ENCODE results near the gene PNPLA3. TPM values are rescaled to one million over a fixed set of nuclear protein-coding genes. Genes with fewer than 3 reads are reported as not detected.

PNPLA3 gene
- total RNA-seq, 1 experiment from 2014 or later, result 19.8 TPM

GRCh38 chr22:43883012-43883661, 40.5 kb upstream of the PNPLA3 start:
- Mint-ChIP-seq H3K4me3 (no peak overlapping the region), H3K36me3 (no peaks in the 10 kb centered on the region; the same call in 1 of the 2 replicates), H3K27ac (no peak overlapping the region), H3K27me3 (ENCODE audit: low read depth) (no peaks in the 10 kb centered on the region), H3K4me1 (peaks cover 4% of the 10 kb centered on the region), H3K9me3 (no peaks in the 10 kb centered on the region)
- ChIA-PET CTCF (interaction anchor here (0.6 to 4.5 kb wide), 73 partner anchors 9 to 801 kb away, joined by 3 to 162 read pairs (median 4); partner anchors contain the start of genes EFCAB6, PNPLA3, PNPLA5 and SAMM50), POLR2A (interaction anchor here (0.5 to 0.7 kb wide), 3 partner anchors 15 to 103 kb away, joined by 4 read pairs; no protein-coding TSS in a partner anchor)
- ATAC-seq, result peak; percentile 93
- TF ChIP-seq RELA (CRISPR knock-in tag; IDR thresholded peaks at IDR 0.05; ENCODE audit: borderline replicate concordance) (peak; percentile 44; the same call in 1 of the 2 replicates), SMAD3 (CRISPR knock-in tag; IDR thresholded peaks at IDR 0.05; ENCODE audit: borderline replicate concordance) (no peak), CTCF (IDR thresholded peaks at IDR 0.05) (peak; percentile 91)
- DNase-seq (ENCODE audit: low spot score), result peak; percentile 78

DNA sequence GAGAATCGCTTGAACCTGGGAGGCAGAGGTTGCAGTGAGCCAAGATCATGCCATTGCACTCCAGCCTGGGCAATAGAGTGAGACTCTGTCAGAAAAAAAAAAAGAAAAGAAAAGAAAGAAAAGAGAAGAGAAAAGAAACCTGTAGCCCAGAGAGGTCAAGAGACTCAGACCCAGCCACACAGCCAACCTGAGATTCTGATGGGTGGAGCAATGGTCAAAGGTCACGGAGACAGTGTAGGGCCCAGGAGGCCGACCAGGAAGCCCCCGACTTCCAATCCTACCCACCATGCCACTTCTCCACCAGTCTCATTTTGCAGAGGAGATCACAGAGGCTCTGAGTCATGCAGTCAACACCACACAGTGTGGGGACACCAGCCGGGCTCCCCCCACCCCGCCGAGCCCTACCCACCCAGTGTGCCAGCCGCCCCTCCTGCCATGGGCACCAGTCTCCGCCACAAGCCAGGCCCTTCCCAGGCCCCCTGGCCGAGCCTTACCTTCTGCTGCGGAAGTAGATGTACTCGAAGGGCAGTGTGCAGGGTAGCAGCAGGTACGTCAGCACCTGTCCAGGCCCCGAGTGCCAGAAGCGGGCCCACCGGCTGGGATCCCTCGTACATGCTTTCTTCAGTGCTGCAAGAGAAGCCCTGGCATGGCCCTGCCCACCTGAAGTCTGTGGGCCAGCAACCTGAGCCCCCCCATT, 39.7 kb upstream of the PNPLA3 start:
- CTCF ChIA-PET, result interaction anchor here (0.6 to 4.5 kb wide), 81 partner anchors 9 to 801 kb away, joined by 3 to 162 read pairs (median 4); partner anchors contain the start of genes EFCAB6, PNPLA3, PNPLA5 and SAMM50
- H3K4me1 Mint-ChIP-seq, result peaks cover 4% of the 10 kb centered on the region
- no peaks in the 10 kb centered on the region for H3K27me3 Mint-ChIP-seq (ENCODE audit: low read depth)
- no peak for TF ChIP-seq ZNF396 (CRISPR knock-in tag; IDR thresholded peaks at IDR 0.05; ENCODE audit: borderline replicate concordance)
- no peak for TF ChIP-seq TP53 (CRISPR knock-in tag; IDR thresholded peaks at IDR 0.05)
- TF ChIP-seq ZNF671 (CRISPR knock-in tag; IDR thresholded peaks at IDR 0.05), result no peak
- TF ChIP-seq NFATC4 (CRISPR knock-in tag; IDR thresholded peaks at IDR 0.05), result no peak
- no peak for TF ChIP-seq RELA (CRISPR knock-in tag; IDR thresholded peaks at IDR 0.05; ENCODE audit: borderline replicate concordance)
- TF ChIP-seq JAZF1 (CRISPR knock-in tag; IDR thresholded peaks at IDR 0.05), result no peak
- no peak for TF ChIP-seq ZNF317 (CRISPR knock-in tag; IDR thresholded peaks at IDR 0.05; ENCODE audit: borderline replicate concordance, low read depth)
- TF ChIP-seq STAT6 (CRISPR knock-in tag; conservative IDR thresholded peaks at IDR 0.05; ENCODE audit: low read depth), result no peak
- no peak for TF ChIP-seq OVOL2 (CRISPR knock-in tag; IDR thresholded peaks at IDR 0.05; ENCODE audit: borderline replicate concordance)
- TF ChIP-seq NFE2L1 (CRISPR knock-in tag; IDR thresholded peaks at IDR 0.05), result no peak
- TF ChIP-seq SOX15 (CRISPR knock-in tag; IDR thresholded peaks at IDR 0.05), result no peak
- TF ChIP-seq E2F5 (CRISPR knock-in tag; IDR thresholded peaks at IDR 0.05), result no peak
- TF ChIP-seq ZBTB43 (CRISPR knock-in tag; IDR thresholded peaks at IDR 0.05), result no peak
- no peak for TF ChIP-seq MXD4 (CRISPR knock-in tag; IDR thresholded peaks at IDR 0.05; ENCODE audit: borderline replicate concordance)
- TF ChIP-seq SMAD4 (CRISPR knock-in tag; IDR thresholded peaks at IDR 0.05), result no peak
- TF ChIP-seq TCF7 (CRISPR knock-in tag; IDR thresholded peaks at IDR 0.05; ENCODE audit: low read depth), result no peak
- TF ChIP-seq, protein P1, sequence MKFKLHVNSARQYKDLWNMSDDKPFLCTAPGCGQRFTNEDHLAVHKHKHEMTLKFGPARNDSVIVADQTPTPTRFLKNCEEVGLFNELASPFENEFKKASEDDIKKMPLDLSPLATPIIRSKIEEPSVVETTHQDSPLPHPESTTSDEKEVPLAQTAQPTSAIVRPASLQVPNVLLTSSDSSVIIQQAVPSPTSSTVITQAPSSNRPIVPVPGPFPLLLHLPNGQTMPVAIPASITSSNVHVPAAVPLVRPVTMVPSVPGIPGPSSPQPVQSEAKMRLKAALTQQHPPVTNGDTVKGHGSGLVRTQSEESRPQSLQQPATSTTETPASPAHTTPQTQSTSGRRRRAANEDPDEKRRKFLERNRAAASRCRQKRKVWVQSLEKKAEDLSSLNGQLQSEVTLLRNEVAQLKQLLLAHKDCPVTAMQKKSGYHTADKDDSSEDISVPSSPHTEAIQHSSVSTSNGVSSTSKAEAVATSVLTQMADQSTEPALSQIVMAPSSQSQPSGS (CRISPR knock-in tag; IDR thresholded peaks at IDR 0.05; ENCODE audit: borderline replicate concordance, low read depth), result no peak
- ATAC-seq, result no peak
- DNase-seq (ENCODE audit: low spot score), result no peak
- no peak overlapping the region for H3K4me3 Mint-ChIP-seq
- no peak overlapping the region for H3K27ac Mint-ChIP-seq
- POLR2A ChIA-PET, result interaction anchor here (0.7 kb wide), 1 partner anchor 16 kb away, joined by 4 read pairs; no protein-coding TSS in a partner anchor
- H3K36me3 Mint-ChIP-seq, result no peaks in the 10 kb centered on the region; the same call in 1 of the 2 replicates
- no peaks in the 10 kb centered on the region for H3K9me3 Mint-ChIP-seq
